Upper lobe of left lung (tissue), 4 donors: ENCODE results near the gene ICE2.

ENCODE experiments used
- EP300 ChIP-seq, 4 donors: sonication (generic); formaldehyde crosslinking; IDR thresholded peaks; one replicate each; pipeline ENCODE4 v1.5.1; 2017; ENCODE audit warnings: antibody characterized with exemption in 4 of 4, control low read depth in 2 of 4
- POLR2A ChIP-seq, 4 donors: fragments of 450-650 bp; IDR thresholded peaks; one replicate each; pipeline ENCODE4 v1.5.1; 2016 to 2017; ENCODE audit warnings: antibody characterized with exemption in 4 of 4, mild to moderate bottlenecking in 2 of 4
- POLR2AphosphoS5 ChIP-seq, 2 donors: sonication (generic); formaldehyde crosslinking; IDR thresholded peaks; one replicate each; pipeline ENCODE4 v1.5.1; 2017; ENCODE audit warnings: antibody characterized with exemption in 2 of 2
- TF ChIP-seq, protein P1 (sequence below), 6 experiments: fragments of 450-650 bp in 4 of 6; fragments of 200-600 bp in 2 of 6; sonication (generic) in 2 of 6; IDR thresholded peaks; one replicate each; pipeline ENCODE4 v1.5.1; 2016 to 2019; ENCODE audit warnings: antibody characterized with exemption in 6 of 6

DNA sequence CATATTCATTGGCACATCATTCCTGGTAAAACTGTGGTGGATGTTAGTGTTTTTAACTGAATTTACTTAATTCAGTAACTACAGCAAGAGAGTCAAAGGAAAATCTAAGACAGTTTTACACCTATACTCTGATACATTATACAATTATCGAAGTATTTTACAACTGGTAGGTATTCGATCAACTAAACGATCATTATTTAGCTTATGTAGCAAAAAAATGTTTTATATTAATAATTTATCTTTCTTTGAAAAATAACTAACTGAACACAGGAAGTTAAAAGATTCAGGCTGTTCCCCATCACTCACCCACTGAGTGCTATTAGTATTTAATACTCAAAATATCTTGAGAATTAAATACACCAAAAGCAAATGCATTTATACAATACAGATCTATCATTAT is 21.0 kb downstream of the ICE2 start:
- TF ChIP-seq, protein P1, sequence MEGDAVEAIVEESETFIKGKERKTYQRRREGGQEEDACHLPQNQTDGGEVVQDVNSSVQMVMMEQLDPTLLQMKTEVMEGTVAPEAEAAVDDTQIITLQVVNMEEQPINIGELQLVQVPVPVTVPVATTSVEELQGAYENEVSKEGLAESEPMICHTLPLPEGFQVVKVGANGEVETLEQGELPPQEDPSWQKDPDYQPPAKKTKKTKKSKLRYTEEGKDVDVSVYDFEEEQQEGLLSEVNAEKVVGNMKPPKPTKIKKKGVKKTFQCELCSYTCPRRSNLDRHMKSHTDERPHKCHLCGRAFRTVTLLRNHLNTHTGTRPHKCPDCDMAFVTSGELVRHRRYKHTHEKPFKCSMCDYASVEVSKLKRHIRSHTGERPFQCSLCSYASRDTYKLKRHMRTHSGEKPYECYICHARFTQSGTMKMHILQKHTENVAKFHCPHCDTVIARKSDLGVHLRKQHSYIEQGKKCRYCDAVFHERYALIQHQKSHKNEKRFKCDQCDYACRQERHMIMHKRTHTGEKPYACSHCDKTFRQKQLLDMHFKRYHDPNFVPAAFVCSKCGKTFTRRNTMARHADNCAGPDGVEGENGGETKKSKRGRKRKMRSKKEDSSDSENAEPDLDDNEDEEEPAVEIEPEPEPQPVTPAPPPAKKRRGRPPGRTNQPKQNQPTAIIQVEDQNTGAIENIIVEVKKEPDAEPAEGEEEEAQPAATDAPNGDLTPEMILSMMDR (IDR thresholded peaks at IDR 0.05): no peak
- no peak for TF ChIP-seq POLR2A (IDR thresholded peaks at IDR 0.05)
- no peak for TF ChIP-seq POLR2AphosphoS5 (IDR thresholded peaks at IDR 0.05)
- TF ChIP-seq EP300 (IDR thresholded peaks at IDR 0.05): no peak
